GM12872 (cell line): ENCODE data around the gene GNS.

Source experiments
- TF ChIP-seq, protein P1 (sequence below): IDR thresholded peaks from 3 replicates; pipeline ENCODE4 v1.5.1; 2011; ENCODE audit warnings: low read depth, mild to moderate bottlenecking, low read length, moderate library complexity; ENCODE audit not compliant: insufficient read depth

GNS gene

DNA sequence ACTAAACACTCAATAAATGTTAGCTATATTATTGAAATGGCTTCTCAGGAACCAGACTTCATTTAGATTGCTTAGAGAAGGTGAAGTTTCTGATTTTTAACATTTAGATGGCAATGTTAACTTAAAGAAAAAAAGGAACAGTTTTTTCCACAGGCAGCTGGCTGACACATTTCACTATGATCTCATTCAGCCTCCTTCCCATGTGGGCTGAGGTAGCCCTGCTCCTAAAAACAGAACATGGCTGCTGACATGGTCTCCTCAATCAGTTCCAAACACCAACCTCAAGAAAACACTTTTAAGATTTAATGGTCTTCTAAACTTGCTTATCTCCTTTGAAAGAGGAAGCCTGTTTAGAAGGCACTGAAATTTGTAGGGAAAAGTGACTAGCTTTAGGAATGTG lies 23.8 kb downstream of the GNS start:
- TF ChIP-seq, protein P1, sequence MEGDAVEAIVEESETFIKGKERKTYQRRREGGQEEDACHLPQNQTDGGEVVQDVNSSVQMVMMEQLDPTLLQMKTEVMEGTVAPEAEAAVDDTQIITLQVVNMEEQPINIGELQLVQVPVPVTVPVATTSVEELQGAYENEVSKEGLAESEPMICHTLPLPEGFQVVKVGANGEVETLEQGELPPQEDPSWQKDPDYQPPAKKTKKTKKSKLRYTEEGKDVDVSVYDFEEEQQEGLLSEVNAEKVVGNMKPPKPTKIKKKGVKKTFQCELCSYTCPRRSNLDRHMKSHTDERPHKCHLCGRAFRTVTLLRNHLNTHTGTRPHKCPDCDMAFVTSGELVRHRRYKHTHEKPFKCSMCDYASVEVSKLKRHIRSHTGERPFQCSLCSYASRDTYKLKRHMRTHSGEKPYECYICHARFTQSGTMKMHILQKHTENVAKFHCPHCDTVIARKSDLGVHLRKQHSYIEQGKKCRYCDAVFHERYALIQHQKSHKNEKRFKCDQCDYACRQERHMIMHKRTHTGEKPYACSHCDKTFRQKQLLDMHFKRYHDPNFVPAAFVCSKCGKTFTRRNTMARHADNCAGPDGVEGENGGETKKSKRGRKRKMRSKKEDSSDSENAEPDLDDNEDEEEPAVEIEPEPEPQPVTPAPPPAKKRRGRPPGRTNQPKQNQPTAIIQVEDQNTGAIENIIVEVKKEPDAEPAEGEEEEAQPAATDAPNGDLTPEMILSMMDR = no peak

DNA sequence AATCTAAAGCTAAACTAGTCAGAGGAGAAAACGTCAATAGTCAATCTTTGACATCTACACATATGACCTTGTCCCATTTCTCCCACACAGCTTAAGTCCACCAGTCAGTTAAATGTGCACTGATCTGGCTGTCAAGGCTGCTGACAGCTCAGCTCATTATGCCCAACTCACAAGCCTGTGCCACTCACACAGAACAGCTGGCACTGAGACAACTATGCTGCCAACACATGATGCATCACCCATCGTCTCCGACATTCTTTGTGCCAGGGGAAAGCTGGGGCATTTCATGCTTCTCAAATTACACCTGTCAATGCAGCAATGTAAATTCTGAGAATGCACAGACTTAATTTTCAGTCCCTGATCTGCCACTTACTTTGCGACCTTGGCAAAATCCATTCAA lies 25.3 kb downstream of the GNS start:
- TF ChIP-seq, protein P1 = no peak

DNA sequence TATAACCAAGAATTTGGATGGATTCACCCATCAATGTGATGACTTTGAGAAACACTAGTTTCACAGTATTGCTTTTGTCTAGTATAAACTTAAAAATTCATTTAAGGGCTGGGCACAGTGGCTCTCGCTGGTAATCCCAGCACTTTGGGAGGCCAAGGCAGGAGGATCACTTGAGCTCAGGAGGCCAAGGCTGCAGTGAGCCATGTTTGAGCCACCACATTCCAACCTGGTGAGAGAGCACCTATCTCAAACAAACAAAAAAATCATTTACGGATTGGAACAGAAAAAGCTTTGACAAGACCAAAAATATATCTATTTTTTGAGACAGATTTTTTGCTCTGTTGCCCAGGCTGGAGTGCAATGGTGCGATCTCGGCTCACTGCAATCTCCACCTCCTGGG lies 27.5 kb downstream of the GNS start:
- TF ChIP-seq, protein P1 = no peak

DNA sequence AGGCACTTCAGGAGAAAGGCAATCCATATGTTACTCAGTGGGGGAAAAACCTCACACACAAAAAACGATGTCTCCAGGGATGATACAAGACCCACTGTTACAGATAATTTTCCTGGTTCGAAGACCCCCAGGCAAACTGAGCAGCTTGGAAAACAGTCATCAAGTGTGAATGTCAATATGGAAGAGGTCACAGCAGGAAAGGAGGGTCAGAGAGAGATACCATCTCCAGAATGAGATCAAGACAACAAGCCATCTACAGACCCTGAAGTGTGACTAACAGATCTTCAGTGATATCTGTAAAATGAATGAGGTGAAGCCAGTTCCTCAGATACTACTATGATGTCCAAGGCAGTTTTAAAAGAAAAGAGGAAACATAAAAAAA lies 28.6 kb downstream of the GNS start:
- TF ChIP-seq, protein P1 = no peak

DNA sequence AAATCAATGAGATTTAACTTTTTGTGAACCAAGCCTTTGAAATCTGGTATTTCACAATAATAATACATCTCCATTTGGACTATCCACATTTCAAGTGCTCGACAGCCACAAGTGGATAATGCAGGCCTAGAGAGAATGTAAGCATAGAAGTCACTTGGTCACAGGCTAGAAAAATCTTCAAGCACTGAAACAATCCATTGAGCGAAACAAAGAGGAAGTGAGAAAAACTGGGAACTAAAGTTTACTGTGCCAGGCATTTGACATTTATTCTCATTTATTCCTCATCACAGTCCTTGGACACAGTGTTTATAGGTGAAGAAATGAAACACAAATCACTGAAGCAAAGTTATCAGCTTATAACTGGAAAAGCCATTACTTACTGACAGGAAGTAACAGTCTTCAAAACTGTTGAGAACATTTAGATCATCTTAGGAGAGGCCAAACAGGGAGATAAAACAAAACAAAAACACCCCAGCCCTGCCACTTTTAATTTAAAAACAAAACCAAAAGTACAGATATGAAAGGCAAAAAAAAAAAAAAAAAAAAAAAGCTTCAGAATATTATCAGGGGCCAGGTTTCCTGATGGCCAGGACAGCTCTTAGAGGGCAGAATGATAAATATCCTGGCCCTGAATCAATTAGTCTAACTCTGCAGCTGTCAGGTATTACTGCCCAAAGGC lies 29.2 kb downstream of the GNS start:
- TF ChIP-seq, protein P1 = no peak

DNA sequence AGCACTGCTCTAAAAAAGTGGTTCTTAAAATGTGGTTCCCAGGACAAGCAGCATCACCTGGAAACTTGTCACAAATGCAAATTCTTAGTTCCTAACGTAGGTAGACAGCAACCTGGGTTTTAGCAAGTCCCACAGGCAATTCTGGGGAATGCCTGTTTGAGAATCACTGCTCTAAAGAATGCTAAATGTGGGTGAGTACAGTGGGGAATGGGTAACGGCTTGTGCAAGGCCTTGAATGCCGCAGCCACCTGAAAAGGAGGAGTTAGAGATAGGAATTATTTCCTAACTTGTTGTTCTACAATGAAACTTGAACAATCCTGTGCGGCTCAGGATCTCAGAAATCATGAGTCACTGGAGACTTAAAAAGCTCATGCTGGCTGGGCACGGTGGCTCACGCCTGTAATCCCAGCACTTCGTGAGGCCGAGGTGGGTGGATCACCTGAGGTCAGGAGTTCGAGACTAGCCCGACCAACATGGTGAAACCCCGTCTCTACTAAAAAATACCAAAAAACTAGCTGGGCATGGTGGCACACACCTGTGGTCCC lies 34.9 kb downstream of the GNS start:
- TF ChIP-seq, protein P1 = no peak

DNA sequence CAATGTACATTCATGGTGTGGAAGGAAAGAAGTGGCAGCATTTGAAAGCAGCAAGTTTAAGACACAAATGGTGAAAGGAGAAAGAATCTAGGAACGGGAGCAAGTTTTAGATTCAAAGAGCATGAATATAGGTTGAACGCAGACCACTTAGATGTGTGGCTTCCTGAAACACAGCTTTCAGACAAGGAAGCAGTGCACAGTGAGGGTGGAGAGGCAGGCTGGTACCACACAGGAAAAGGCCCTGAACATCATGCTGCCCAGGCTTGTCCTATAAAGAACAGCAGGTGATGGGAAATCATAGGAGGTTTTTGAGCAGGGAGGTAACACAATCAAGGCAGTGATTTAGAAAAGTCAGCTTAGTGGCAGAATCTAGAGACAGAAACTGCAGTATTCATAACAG lies 35.6 kb downstream of the GNS start:
- TF ChIP-seq, protein P1 = no peak
